Stimulated activated naive CD8-positive, alpha-beta T cell treated with anti-CD3 and anti-CD28 coated beads, Interleukin-15, Interleukin-2, amounts not matched to agents 100 U/mL and 50 U/mL, for 24 hours (primary cell): ENCODE measurements around the gene RER1.
A peak's percentile ranks its signal among the peaks of the same experiment; 100 is the strongest.
"Not testable (repeated sequence)": the region's sequence is repeated elsewhere in the genome, so short reads cannot be mapped to it uniquely, and the experiment has no call there.

Source experiments
- ATAC-seq: fragments of 150-1000 bp; cut with Tn5 transposase; one replicate; pipeline ENCODE4 v1.10.0; 2021
- DNase-seq: peaks from one replicate; pipeline ENCODE4 v3.0.0; 2021

Gene RER1

DNA sequence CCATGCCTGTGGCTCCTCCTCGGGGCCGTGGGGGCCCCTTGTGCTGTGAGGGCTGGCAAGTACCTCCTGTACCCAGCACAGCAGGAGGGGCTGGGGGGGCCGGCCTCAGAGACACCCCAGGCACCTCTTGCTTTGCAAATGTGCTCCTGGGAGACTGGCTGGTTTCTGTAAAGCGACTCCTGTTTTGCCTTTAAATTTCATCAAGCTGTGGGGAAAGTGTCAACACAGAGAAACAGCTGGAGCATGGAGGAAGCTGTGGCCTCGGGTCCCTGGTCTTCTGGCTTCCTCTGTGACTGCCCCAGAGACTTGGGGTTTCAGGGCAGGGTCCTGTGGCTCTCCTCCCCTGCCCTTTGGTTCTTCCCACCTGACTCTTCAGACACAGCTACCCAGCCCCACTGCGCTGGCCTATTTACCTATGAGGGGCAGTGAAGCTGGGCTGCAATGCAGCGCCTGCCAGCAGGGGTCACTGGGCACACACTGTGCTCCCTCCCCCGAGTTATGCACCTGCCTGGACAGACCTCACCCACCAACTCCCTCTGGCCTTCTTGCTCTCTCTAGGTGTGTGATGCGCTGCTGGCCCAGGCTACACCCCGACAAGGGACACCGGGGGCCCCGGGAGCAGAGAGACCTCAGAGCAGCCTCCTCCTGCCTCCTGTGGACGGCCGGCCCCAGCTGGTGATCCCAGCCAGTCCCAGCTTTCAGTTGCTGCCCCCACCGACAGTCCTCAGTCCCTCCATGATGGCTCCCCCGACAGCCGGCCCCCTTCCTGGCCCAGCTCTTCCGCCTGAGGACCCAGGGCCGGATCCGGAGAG lies 38.3 kb downstream of the RER1 start:
- DNase-seq, result peak; percentile 43

DNA sequence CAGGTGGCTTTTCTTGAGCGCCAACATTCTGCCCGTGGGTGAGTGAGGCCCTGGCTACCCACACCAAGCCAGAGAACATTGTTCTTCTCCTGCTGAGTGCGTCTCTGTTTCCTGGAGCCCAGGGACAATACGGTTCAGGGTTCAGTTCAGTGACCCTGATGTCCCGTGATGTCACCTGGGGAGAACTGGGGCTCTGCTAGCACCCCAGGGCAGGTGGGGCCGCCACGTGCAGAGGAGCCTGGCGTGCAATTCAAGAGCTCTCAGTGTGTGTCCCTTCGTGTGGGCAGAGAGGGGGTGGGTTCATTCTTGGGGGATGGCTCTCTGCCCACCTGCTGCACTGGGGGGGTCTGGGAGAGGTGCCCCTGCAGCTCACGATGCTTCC lies 38.9 kb downstream of the RER1 start:
- ATAC-seq, result no peak
- DNase-seq, result no peak

More for the DNA sequence above, 38.3 kb downstream of the RER1 start:
- ATAC-seq, result no peak

- ATAC-seq, result no peak
- DNase-seq, result no peak
Observed at GRCh38 chr1:2431103-2431502, 39.5 kb downstream of the RER1 start.

- ATAC-seq, result no peak
- no peak for DNase-seq
Observed at GRCh38 chr1:2431518-2431917, 39.9 kb downstream of the RER1 start.

DNA sequence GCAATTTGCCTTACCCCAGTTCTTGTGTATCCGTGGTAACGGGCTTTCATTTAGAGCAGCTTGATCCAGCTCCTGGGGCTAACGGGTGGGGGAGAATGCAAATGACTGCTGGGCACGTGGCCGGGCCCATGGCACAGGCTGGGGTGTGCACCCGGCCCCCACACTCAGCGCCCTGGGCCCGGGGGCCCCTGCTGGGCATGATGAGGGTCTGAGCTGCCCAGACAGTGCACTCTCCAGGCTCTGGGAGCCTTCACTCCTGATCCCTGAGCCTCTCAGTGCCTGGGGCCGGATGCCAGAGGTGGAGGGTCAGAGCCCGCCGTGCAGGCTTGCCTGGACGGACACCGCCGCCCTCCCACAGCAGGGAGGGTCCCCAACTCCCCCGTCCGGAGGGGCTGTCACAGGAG lies 40.8 kb downstream of the RER1 start:
- DNase-seq (no peak), ATAC-seq (no peak)

GRCh38 chr1:2433196-2433595 lies 41.6 kb downstream of the RER1 start:
- DNase-seq (no peak), ATAC-seq (no peak)

DNA sequence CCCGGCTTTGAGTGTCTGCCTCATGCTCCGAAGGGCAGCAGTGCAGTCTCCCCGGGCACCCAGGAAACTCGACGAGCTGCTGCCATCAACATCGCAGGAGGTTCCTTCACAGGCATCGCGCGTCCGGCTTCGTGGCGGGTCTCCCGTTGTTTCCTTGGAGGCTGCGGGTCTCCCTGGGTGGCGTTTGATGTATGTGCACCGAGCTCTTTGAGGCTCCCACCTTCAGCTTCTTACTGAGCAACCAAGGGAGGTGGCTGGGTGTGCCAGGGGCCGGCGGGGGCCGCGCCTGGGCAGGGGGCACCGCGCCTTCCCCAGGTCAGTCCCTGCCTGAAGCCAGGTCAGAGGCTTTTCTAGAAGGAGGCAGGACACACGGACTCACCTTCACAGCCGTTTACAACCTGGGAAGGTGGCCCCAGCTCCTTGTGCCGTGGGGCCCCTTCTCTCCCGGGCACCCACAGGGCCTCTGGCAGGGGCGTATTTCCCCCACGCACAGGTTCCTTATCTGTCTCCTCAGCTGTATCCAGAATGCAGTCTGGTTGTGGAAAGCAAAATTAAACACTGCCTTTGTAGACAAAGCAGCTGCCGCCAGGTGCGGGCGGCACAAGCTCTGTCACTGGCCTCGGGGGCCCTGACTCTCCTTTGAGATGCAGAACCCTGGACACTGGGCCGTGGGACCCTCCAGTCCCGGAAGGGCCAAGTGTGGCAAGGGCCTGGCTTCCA lies 42.5 kb downstream of the RER1 start:
- DNase-seq (no peak), ATAC-seq (no peak)

DNA sequence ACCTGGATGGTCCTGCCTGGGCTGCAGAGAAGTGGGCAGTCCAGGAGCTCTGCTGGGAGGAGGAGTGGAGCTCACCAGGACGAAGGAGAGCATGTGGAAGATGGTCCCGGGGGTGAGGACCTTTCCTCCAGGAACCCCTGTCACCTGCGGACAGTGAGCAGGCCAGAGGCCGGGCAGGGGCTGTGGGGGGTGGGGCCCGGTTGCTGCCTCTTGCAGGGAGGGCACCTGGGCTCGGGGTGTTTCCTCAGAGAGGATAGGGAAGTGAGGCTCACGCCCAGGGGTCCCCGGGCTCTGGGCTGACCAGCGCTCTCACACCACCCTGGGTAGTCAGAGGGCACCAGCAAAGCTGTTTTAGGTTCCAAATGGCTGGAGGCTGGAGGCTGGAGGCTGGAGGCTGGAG lies 43.5 kb downstream of the RER1 start:
- ATAC-seq, result no peak
- no peak for DNase-seq

GRCh38 chr1:2435746-2436355 lies 44.2 kb downstream of the RER1 start:
- DNase-seq, result no peak
- ATAC-seq, result no peak

GRCh38 chr1:2436876-2437275 lies 45.2 kb downstream of the RER1 start:
- DNase-seq, result no peak
- no peak for ATAC-seq

- no peak for DNase-seq
- no peak for ATAC-seq
Observed at GRCh38 chr1:2437617-2438016, 46.0 kb downstream of the RER1 start.

- DNase-seq, result no peak
- ATAC-seq, result no peak
Observed at GRCh38 chr1:2438038-2438437, 46.4 kb downstream of the RER1 start.

- ATAC-seq (no peak), DNase-seq (no peak)
Observed at GRCh38 chr1:2438641-2439040, 47.0 kb downstream of the RER1 start.

DNA sequence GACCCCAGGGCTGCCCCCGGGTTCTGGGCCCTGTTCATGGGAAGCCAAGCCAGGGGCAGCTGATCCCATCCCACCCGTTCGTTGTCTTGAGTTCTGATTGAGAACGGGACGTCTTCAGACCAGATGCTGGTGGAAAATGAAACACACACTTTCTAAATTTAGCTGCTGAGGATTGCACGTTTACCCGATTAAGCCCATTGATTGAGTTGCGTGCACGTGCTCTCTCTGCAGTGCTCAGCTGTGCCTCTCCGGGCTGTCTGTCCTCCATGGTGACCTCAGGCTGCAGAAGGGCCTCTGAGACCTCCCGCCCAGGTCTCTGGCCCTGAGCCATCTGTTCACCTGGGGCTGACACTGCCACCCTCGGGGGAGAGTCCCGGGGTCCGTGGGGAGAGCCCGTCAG lies 47.7 kb downstream of the RER1 start:
- no peak for ATAC-seq
- no peak for DNase-seq

DNA sequence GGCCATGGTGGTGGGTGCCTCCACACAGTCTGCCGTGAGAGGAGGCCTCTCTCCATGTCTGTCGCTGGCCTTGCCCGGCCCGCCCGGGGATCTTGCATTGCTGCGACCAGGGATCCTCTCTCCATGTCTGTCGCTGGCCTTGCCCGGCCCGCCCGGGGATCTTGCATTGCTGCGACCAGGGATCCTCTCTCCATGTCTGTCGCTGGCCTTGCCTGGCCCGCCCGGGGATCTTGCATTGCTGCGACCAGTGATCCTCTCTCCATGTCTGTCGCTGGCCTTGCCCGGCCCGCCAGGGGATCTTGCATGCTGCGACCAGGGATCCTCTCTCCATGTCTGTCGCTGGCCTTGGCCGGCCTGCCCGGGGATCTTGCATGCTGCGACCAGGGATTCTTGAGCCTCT lies 48.7 kb downstream of the RER1 start:
- ATAC-seq, DNase-seq: not testable (repeated sequence)

GRCh38 chr1:2441746-2442145 lies 50.1 kb downstream of the RER1 start:
- ATAC-seq, result no peak
- no peak for DNase-seq

DNA sequence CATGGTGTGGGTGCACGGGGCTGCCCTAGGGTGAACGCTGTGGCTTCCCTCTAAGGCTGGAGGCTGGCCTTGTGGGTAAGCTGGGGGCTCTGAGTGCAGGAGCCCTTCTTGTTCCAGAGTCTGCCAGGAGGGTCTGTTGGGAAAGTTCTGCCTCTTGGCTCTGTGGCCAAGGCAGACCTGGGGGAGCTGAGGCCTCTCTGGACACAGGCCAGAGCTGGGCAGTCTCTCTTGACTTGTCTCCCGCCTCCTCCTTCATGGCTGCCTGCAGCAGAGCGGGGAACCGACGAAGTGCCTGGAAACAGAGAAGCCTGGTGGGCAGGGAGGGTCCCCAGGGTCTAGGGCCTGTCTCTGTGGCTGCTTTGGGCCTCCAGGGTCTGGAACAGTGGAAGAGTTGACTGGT lies 51.0 kb downstream of the RER1 start:
- no peak for DNase-seq
- ATAC-seq, result no peak

DNA sequence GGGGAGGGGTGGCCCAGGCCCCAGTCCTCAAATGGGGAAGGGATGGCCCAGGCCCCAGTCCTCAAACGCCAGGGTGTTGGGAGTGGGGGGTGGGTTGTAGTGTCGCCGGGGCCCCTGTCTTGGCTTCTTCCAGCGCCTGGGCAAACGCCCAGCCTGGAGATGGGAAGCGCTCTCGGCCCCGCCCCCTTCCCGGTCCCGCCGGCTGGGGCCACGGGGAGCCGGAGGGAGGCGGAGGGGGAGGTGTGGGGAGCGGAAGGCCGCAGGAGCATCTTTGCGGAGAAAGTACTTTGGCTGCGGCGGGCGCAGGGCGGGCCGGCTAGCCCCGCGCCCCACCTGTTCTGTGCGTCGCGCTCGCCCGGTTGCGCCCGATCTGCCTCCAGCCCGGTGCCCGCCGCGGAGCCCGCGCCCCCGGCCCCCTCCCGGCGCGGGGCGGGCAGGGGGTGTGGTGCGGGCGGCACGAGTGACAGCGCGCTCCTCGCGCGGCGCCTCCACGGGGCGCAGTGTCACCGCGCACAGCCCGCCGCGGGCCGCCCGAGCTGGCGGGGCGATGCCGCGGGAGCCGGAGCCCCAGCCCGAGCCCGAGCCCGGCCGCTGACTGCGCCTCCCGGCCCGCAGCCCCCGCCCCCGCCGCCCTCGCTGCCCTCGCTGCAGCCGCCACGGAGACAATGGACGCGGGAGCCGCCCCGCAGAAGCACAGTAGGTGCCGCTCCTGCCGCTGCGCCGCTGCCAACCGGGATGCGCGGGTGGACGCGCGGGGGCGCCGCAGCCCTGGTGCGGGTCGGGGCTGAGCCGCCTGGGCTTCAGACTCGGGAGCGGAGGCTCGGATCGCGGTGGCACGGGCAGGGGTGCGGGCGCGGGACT lies 51.9 kb downstream of the RER1 start:
- DNase-seq (peak; percentile 24), ATAC-seq (no peak)

- ATAC-seq (no peak), DNase-seq (no peak)
Observed at GRCh38 chr1:2444138-2444591, 52.5 kb downstream of the RER1 start.

DNA sequence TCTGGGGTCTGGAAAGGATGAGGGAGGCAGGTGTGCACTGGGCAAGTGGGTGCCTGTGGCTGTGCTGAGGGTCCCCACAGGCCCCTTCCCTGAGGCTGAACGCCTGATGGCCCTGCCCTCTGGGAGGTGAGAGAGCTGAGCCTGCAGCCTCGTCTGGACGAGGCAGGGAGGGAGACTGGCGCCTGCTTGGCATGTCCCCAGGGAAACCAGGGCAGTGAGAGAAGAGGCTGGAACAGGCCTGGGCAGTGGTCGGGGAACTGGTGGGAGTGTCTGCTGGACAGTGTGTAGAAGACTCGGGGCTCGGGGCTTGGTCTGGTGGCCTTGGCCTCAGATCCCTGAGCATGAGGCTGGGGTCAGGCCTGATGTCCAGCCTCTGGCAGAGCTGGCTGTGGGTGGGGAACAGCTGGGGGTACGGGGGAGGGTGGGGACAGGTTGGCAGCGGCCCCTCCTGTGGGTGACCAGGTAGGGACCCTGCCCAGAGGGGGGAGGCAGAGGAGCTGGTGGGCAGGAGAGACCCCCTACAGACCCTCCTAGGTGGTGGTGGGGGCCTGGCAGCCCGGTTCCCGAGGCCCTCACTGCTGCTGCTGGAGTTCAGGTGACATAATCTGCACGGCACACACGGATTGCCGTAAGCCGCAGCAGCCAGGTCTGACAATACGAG lies 53.7 kb downstream of the RER1 start:
- no peak for ATAC-seq

GRCh38 chr1:2445823-2446215 lies 54.2 kb downstream of the RER1 start:
- no peak for ATAC-seq
- DNase-seq, result no peak

More for the DNA sequence above, 53.7 kb downstream of the RER1 start:
- DNase-seq, result no peak

DNA sequence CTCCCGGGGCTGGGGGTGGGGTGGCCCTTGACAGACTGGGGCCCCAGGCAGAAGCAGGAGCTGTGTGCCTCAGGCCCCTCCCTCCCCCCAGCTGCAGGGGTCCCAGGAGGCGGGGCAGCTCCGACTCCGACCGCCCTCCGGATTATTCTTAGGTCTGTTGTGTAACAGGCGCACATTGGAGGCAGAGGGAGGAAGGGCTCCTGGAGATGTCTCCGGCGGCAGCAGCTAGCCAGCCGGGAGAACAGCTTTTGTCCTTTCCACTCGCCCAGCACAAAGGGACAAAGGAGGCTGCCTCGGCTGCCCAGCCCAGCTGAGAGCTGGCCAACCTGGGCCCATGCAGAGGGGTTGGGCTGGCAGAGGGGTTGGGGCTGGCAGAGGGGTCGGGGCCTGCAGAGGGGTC lies 54.8 kb downstream of the RER1 start:
- DNase-seq, result no peak
- no peak for ATAC-seq
